ENCODE results near the gene OCEL1.

The OCEL1 gene

DNA sequence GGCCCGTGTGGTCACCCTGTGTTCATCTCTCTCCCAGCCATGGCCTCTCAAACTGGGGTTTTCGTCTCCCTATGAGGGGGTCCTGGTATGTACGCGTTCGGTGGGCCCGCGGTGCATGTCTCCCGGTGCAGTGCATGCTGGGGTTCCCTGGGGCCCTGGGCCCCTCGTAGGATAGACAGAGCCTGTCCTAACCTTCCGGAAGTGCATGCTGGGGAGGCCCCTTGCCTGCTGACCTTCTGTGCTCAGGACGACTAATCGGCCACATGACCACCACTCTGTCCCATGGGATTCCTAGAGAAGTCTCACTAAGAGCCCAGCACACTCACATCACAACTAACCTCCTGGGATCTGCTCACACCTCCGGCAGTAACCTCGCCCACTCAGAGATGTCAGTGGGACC, 15.7 kb upstream of the OCEL1 start:
- no peak for DNase-seq (ENCODE audit: low read depth)

- no peak for DNase-seq (ENCODE audit: low read depth)
Measured at GRCh38 chr19:17211547-17212446, 14.2 kb upstream of the OCEL1 start.

GRCh38 chr19:17213334-17213733, 12.7 kb upstream of the OCEL1 start:
- no peak for DNase-seq (ENCODE audit: low read depth)

- DNase-seq (ENCODE audit: low read depth), result no peak
Measured at GRCh38 chr19:17214508-17215126, 11.4 kb upstream of the OCEL1 start.

DNA sequence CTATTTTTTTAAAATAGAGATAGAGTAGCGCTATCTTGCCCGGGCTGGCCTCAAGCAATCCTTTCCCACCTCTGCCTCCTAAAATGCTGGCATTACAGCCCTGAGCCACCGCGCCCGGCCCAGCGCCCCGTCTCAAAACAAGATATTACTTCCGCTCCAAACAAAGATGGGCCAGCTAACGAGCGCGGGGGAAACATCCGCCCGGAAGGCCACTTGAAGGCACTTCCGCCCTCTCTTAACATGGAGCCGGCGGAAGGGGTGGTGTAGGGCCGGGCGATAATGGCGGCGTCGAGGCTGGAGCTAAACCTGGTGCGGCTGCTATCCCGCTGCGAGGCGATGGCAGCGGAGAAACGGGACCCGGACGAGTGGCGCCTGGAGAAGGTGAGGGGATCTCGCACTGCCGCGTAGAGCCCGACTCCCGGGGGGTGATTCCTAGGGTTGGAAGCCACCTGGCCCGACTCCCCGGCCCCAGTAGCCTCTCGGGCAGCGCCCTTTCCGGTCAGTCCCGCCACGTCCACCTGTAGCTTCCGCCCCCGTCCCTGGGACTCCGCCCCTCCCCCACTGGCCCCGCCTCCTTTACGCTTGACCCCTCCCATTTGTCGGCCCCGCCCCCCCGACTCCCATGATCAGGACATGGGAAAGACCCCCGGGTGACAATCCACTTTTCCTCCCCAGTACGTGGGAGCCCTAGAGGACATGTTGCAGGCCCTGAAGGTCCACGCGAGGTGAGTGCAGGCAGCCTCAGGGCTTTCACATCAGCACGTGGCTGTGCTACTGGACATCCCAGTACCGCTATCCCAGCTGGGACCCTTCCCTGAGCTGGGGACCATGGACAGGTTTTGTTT, 10.7 kb upstream of the OCEL1 start, which contains the start of gene USE1:
Gene USE1 (plus strand): TSS at position 231 of the 845 bp plus-strand sequence. CDS start 49 bp downstream, at position 280.
- DNase-seq (ENCODE audit: low read depth), result peak; percentile 59

DNA sequence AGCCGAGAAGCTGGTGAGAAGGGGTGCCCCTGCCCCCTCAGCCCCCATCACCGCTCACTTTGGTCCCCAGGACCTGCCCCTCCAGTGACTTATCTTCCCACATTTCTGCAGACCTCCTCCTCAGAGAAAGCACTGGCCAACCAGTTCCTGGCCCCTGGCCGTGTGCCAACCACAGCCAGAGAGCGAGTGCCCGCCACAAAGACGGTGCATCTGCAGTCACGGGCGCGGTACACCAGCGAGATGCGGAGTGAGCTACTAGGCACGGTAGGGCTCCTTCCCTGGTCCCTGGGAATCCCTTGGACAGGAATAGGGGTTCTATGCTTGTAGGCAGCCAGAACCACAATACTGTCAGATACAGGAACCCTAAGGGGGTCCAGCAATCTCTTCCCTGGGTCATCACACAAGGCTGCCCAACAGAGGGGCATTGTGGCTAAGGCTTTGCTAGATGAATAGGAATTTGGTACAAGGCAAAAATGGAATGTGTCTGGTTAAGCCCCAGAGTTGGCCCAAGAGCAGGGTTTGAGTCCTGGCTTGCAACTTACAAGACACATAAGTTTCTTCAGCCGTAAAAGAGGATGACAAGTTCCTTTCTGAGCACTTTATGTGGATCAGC, 9.9 kb upstream of the OCEL1 start:
- DNase-seq (ENCODE audit: low read depth), result no peak

GRCh38 chr19:17219286-17219685, 6.7 kb upstream of the OCEL1 start:
- no peak for DNase-seq (ENCODE audit: low read depth)

- DNase-seq (ENCODE audit: low read depth), result no peak
Measured at GRCh38 chr19:17220207-17220758, 5.7 kb upstream of the OCEL1 start.

GRCh38 chr19:17225053-17225452, 973 bp upstream of the OCEL1 start:
- DNase-seq (ENCODE audit: low read depth), result no peak

GRCh38 chr19:17227798-17228367, 1.9 kb downstream of the OCEL1 start:
- DNase-seq (ENCODE audit: low read depth), result no peak

GRCh38 chr19:17229890-17230289, 3.9 kb downstream of the OCEL1 start:
- DNase-seq (ENCODE audit: low read depth), result no peak

GRCh38 chr19:17232258-17232657, 6.2 kb downstream of the OCEL1 start:
- DNase-seq (ENCODE audit: low read depth), result no peak

DNA sequence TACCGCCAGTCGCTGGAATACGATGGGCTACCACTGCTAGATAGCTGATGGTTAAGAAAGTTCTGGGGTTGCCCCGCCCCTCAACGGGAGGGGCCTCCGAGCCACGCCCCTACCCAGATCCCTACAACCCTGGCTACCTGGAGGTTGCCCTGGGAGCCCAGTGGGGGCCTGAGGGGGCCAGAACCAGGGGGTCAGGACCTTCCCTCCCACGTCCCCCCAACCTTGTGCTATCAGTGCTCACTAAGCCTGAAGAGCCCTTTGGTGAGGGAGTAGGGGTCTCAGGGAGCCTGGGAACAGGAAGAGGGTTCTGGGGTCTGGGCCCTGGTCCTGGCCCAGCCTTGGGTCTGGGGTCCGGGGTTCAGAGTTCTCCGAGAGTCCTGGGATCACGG, 8.9 kb downstream of the OCEL1 start:
- no peak for DNase-seq (ENCODE audit: low read depth)

DNA sequence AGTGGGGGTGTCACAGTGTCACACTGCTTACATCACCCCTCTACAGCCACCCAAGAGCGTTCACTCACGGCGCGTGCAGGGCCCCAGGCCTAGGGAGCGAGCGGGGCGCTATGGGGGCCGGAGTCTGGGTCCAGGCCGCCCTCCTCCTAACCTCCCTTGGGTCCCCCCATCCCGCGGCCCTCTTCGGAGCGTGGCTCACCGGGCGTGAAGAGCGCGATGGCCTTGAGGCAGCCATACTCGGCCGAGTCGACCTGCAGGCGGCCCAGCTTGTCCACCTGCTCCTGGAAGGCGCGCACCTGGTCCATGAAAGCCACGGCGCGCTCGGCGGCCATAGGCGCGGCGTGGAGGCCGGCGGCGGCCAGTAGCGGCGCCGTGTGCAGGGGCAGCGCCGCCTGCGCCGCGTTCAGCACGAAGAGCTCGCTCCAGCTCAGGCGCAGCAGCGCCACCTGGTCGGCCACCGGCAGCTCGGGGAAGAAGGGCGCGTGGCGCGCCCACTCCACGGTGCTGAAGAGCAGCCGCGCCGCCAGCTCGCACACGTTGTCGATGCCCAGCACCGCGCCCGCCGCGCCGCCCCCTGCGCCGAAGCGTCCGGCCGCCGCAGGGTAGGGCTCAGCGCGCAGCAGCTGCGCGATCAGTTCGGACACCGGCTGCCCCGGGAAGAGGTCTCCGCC, 9.4 kb downstream of the OCEL1 start:
- no peak for DNase-seq (ENCODE audit: low read depth)

- DNase-seq (ENCODE audit: low read depth), result no peak
Measured at GRCh38 chr19:17235971-17236777, 10.1 kb downstream of the OCEL1 start.

DNA sequence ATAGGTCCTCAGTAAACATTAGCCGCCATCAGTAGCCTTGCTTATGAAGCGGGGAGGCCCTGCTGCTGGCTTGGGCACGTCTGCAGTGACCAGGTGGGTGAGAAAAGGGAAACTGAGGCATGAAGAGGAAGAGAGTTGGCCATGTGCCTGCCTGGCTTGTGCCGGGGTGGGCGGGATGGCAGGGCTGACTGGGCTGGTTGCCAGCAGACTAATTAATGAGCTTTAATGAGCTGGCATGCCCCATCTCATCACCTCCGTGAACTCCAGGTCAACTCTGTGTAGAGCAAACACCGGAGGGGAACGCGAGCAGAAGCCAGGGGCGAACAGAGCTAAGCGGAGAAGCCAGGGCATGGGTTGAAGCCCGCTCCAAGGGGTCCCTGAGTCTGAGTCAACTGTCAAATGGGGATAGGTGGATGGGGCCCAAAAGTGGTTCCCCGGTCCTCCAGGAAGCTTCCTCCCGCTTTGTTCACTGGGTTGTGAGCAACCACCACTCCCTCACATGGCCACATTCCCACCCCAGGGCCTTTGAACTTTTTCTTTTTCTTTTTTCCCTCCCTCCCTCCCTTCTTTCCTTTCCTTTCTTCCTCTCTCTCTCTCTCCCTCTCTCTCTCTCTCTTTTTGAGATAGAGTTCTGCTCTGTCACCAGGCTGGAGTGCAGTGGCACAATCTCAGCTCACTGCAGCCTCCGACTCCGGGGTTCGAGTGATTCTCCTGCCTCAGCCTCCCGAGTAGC, 11.0 kb downstream of the OCEL1 start:
- no peak for DNase-seq (ENCODE audit: low read depth)

DNA sequence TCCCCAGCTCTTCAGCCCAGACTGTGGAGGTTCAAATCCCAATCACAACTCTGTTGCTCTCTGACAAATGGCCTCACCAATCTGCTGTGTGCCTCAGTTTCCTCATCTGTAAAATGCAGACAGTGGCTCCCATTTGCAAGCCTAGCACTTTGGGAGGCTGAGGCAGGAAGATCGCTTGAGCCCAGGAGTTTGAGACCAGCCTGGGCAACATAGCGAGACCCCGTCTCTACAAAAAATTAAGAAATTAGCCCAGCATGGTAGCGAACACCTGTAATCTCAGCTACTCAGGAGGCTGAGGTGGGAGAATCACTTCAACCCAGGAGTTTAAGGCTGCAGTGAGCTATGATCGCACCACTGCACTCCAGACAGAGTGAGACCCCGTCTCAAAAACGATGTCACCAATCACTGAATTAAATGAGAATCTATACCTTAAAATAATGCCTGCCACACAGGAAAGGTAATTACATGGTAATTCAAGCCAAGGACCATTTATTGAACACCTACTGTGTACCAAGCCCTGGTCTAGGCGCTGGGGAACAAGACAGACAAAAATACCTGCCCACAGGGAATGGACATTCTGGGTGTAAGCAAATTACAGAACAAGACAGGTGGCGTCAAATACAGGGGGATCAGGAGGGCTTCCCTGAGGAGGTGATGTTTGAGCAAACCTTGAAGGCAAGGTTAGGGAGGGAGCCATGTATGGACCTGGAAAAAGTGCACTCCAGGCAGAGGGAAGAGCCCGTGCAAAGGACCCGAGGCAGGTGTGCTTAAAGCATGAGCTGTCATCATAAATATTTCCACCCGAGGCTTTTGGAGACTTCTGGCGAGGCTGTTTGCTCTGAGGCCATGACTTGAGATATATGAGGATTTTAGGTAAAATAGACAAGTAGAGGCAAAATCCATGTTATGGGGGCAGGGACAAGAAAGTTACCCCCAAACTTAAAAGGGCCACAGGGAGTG, 12.0 kb downstream of the OCEL1 start:
- no peak for DNase-seq (ENCODE audit: low read depth)
